ENCODE measurements around the gene TEN1.
"Not testable (repeated sequence)": the region's sequence is repeated elsewhere in the genome, so short reads cannot be mapped to it uniquely, and the experiment has no call there.

Gene TEN1

DNA sequence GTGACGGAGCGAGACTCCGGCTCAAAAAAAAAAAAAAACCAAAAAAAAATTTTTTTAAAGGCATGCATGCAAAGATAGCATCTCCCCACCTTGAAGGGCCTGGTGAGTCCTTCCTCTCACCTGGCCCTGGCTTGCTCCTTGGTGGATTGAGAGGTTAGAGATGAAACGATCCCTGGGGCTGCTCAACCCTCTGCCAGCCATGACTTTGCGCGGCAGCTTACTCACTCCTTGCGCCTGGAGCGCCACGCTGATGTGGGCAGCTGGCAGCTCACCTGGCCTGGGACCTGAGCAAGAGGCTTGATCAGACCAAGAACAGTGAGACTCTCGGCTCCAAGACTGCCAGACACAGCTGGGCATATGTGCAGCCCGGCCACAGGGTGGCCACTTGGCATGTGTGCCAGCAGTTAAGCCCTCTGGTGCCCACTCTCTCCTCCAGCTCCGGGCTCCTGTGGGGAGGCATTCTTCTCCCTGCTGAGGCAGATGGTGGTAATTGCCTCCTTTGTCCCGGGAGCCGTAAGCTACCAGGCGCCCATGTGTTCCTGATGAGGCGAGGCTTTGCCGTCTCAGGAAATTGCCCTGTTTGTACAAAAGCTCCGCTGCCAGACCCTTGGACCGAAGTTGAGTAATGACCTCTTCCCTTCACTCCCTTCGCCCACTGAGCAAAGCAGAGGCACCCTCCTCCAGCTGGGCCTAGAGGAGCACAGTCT lies 53.2 kb downstream of the TEN1 start:
- DNase-seq = no peak

DNA sequence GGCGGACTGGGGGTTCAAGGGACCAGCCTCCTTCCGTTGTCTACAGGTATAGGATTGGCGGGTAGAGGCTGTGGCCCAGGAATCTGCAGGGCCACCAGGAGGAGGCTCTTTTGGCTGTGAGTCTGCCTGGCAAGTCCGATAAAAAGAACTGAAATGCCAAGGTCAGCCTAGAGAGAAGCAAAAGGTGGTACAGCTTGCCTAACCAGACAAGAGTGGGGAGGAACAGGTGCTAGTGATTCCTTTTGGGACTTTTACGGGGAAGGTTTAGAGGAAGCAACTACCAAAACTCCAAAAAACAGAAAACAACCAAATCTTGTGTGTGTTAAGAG lies 53.7 kb downstream of the TEN1 start:
- DNase-seq = no peak

DNA sequence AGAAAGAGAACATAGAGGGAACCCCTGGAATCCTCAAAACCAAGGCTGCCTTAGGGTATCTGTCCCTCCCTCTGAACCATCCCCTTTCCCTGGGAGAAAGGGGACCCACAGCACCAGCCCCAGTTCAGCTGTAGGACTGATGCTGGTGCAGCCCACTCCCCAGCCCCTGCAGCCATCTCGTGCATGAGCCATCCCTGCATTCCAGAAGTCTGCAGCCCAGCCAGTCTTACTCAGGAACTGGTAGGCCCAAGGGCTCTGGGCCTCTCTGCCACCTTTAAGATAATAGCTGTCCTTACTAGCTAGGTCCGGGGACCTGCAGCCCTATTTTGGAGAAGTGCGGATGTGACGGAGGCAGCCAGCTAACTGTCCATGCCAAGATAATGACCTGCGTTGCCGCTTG lies 54.1 kb downstream of the TEN1 start:
- no peak for DNase-seq

DNA sequence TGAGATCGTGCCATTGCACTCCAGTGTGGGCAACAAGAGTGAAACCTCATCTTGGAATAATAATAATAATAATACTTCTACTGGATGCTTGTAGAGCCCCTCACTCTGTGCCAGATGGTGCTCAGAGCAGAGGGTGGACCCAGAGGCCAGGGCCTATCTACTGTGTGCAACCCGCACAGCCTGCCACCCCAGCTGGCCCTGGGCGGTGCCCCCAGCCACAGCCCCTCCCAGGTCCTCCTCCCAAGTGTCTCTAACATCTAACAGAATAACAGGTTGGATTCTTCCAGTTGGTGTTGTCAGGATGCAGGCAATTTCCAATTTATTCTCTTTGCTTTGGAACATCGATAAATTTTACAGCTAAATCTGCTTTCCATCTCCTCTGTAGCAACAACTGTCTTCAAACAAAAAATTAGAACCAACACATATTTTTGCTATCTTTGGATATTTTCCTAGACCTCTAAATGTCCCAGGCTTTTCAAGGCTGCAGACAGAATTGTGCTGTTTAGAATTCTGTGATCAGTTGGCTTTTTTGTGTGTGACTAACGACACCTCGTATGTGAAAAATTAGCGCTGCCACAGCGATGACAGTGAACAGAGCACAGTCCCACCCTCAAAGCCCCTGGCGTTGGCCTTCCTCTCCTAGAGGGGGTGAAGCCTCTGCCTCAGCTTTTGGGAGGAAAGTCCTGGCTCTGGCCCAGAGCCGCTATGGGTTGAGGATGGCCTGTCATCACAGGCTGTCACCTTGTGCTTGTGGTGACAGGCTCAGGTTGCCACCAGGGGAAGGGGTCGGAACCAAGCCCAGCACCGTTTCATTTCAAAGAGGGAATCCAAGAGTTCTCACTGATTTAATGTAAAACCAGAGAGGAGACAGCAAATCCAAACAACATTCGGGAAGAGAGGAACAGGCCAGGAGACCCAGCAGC lies 55.6 kb downstream of the TEN1 start:
- no peak for DNase-seq

DNA sequence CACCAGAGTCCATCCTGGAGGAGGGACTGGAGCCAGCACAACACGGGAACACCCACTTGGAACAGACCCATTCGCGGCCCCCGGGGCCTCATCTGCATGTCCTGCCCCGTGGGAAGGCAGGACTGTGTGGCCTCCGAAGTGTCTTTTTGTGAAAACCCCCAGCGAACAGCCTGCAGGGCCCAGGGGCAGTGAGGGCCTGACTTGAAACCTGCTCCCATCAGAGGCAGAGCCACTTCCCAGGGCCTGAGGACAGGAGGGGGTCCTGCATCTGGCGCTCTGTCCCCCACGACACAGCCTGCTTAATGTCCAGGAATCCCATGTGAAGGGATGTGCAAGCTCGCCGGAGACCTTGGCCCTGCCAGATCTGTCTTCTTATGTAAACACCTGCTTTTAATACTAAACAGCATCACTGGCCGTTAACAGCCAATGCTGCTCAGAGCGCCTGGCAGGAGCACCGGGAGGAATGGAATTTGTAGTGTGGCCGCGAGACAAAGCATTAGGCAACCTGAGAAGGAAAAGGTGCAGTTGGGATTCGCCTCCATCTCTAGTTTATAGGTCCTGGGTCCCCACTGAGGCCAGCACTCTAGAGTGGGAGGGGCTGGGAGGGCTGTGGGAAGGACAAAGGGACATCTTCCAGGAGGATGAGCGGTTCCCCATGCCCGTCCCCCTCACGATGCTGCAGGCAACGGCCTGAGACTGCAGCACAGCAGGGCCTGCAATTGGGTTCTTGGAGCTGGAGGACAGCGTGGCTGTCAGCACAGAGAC lies 57.6 kb downstream of the TEN1 start:
- no peak for DNase-seq

DNA sequence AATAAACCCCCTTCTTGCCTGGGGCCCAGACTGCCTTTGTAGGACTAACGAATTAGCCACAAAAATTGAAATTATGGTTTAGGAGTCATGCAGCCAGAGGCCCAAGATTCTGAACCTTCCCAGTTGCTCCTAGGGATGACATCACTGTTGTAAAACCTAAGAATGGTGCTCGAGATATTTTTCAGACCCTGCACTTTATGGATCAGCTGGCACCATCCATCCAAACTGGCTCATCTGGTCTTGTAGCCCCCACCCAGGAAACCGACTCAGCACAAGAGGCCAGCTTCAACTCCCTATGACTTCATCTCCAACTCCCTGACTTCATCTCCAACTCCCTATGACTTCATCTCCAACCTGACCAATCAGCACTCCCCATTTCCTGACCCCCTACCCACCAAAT lies 59.0 kb downstream of the TEN1 start:
- DNase-seq = no peak

DNA sequence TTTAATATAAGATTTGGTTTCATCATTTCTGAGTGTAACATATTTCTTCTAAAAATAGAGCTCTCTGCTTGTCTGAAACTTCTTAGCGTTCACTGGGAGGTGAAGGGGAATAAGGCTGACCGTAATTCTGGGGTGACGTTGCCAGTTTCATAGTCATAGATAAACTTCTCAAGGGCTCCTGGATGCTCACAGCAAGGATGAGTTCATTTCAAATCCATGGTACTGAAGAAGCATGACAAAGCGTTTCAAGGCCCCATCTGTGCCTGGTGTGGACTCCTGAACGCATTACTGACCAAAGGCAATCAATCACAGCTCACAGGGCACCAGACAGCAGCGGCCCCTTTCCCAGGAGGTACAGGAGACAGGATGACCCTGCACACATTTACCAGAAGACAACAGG lies 60.1 kb downstream of the TEN1 start:
- no peak for DNase-seq

DNA sequence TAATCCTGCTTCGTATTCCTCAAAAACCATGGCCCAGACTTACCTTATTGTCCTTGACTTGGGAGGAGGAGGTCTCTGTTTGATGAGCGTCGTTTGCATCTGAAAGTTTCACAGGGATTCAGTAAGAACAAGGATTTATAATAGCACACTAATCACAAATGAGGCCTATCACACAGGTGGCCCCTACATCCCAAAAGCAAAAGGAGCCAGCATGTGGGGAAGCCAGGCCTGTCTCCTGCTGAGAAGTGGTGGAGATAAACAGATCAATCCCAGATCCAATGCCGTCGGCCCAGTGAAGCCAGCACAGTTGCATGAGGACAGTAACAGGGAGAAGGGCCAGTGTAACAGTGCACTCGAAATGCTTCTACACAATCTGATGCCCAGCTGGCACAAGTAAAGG lies 61.3 kb downstream of the TEN1 start:
- DNase-seq = no peak

DNA sequence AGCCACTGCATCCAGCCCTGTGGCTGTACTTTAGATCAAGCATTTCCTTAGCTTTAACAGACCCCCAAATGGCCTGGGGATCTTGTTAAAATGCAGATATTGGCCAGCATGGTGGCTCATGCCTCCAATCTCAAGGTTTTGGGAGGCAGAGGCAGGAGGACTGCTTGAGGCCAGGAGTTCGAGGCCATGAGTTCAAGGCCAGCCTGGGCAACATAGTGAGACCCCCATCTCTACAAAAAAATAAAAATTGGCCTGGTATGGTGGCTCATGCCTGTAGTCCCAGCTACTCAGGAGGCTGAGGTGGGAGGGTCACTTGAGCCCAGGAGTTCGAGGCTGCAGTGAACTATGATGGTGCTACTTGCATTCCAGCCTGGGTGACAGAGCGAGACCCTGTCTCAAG lies 63.8 kb downstream of the TEN1 start:
- not testable (repeated sequence) for DNase-seq

DNA sequence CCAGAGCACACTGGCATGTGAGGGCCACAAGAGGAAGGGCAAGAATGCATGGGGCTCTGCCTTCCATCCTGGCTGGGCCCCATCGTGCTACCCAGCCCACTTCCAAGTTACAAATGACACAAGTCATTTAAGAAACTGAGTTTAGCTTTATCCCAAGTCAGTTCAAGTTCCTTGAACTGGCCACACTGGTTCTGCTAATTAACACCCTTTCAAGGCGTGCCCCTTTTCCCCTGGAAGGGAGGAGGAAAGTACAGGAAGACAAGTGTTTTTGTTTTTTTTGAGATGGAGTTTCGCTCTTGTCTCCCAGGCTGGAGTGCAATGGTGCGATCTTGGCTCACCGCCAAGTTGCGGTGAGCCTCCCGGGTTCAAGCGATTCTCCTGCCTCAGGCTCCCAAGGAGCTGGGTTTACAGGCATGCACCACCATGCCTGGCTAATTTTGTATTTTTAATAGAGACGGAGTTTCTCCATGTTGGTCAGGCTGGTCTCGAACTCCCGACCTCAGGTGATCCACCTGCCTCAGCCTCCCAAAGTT lies 65.5 kb downstream of the TEN1 start:
- DNase-seq = not testable (repeated sequence)

DNA sequence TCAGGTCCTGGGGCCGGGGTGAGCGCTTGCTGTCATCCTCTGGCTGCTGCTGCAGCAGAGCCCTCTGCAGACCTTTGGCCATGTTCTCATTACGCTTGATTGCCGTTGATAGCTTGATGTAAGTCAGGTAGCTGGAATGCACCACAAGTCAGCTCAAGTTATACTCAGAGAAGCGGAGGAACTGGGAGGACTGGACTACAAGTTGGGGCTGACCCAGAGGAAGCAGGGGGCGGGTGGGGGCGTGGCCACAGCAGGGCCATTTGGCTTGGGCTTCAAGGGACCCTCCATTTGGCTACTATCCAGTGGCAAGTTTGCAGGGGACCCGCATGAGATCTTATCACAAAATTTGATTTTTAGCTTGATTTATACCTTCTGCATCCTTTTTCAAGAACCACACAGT lies 67.0 kb downstream of the TEN1 start:
- no peak for DNase-seq

DNA sequence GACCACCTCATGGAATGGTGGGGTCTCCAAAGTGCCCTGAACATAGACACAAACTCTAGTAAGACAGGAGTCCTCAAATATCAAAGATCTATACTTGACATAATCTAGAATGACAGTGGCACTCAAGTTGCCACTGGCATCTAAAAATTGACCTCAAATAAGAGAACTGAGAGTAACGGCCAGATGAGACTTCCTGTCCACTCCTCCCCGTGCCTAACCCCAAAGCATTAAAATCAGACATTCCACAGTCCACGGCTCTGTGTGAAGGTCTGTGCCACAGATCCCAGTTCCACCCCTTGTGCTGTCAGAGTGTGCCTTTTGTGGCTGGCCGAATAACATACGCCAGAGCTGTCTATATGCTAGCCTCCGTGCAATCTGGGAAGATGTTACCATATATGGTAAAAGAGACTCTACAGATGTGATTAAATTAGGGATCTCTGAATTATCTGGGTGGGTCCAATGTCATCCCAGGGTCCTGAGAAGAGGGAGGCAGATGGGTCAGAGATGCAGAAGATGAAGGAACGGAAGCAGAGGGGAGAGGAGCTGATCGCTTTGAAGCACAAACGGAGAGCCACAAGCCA lies 69.1 kb downstream of the TEN1 start:
- DNase-seq = no peak

DNA sequence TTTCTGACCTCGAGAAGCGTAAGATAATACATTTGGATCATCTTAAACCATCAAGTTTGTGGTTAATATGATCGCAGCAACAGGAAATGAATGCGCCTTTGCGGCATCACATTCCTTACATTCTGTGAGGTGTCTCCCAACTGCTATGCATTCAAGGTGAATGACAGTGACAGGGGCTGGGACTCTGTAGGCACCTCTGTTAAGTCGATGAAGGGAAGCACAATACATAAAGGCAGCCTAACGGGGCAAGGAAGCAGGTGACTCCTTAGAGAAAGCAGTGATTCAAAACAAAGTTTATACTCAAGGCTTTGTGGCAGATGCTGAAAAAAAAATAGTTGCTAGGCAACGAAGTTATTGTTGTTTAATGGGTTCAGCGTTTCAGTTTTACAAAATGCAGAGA lies 69.7 kb downstream of the TEN1 start:
- DNase-seq = peak; percentile 25

DNA sequence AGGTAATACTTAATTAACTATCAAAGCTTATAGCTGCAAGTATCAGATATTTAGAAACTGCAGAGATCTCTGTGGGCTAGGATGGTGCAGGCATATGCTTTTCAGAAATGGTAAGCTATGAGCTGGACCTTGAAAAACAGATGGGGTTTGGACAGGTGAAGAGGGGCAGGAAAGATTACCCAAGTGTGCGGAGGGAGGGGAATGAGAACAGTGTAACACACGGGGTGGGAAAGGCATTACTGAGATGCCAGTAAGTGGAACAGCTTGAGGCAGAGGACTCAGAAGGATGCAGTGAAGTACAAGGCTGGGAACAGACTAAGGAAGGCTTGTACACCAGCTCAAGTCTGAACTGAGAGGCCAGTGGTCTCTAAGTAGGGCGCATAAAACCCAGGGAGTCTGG lies 70.2 kb downstream of the TEN1 start:
- no peak for DNase-seq

DNA sequence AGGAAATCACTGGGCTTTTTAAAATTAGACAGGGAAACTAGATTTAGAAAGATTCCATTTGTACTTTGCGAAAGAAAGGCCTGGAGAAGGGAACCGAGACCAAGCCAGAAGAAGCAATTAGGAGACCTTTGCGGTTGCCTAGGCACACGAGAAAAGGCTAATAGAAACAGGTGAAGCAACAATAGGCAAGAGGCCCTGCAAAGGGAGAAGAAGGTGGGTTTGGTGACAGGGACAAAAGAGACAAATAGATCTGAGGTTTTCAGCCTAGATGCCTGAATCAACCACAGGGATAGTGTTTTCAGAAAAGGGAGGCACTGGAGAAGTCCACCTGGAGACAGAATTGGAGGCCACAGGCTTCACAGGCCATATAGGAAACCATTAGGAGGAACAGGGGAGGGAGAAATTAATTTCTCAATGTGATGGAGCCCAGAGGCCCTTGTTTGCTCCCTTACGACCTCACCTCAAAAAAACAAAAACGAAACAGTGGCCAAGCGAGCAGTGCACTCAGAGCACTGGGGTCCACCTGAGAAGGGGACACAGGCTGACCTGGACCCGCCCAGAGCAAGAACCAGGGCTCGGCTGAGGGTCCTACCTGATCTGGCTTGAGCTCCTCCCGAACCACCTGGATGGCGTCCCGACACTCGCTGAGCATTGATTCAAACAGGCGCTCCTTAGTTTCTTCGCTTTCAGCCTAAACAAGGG lies 70.9 kb downstream of the TEN1 start:
- no peak for DNase-seq
